Measurements from ENCODE around the gene PHETA1.
"Not testable (repeated sequence)": the region's sequence is repeated elsewhere in the genome, so short reads cannot be mapped to it uniquely, and the experiment has no call there.

PHETA1 gene

GRCh38 chr12:111343181-111343580 lies 25.7 kb downstream of the PHETA1 start:
- DNase-seq (no peak), ATAC-seq (ENCODE audit: insufficient read depth, low read depth) (no peak)
- Histone ChIP-seq H3K9me3 (ENCODE audit: insufficient read depth, low read length, severe bottlenecking) (peaks cover 8% of the 10 kb centered on the region), H2AFZ (ENCODE audit: low read depth, low read length) (no peak overlapping the region), H3K4me1 (ENCODE audit: insufficient read depth, low read length) (no peaks in the 10 kb centered on the region), H3K4me2 (ENCODE audit: insufficient read depth, low read length) (no peak overlapping the region), H3K79me2 (ENCODE audit: insufficient read depth, low read length) (no peaks in the 10 kb centered on the region), H3K4me3 (ENCODE audit: low read depth in 1 of 2, low read length in 2 of 2) (no peak overlapping the region), H4K20me1 (ENCODE audit: insufficient read depth, low read length) (no peaks in the 10 kb centered on the region), H3K27ac (ENCODE audit: low read length) (no peak overlapping the region), H3K9ac (ENCODE audit: low read depth, low read length) (no peak overlapping the region), H3K36me3 (ENCODE audit: insufficient read depth, low read length) (no peaks in the 10 kb centered on the region), H3K27me3 (ENCODE audit: insufficient read depth, low read length, poor library complexity) (no peaks in the 10 kb centered on the region)
- TF ChIP-seq EZH2 (IDR thresholded peaks at IDR 0.05; ENCODE audit: borderline replicate concordance, low read depth, low read length, severe bottlenecking) (no peak), CTCF (IDR thresholded peaks at IDR 0.05; ENCODE audit: borderline replicate concordance, extremely low read depth, low read length, poor library complexity, severe bottlenecking) (no peak)

- H3K9me3 ChIP-seq (ENCODE audit: insufficient read depth, low read length, severe bottlenecking) = no peaks in the 10 kb centered on the region
- TF ChIP-seq EZH2 (IDR thresholded peaks at IDR 0.05; ENCODE audit: borderline replicate concordance, low read depth, low read length, severe bottlenecking) = no peak
- TF ChIP-seq CTCF (IDR thresholded peaks at IDR 0.05; ENCODE audit: borderline replicate concordance, extremely low read depth, low read length, poor library complexity, severe bottlenecking) = no peak
Measured at GRCh38 chr12:111342376-111342775, 26.5 kb downstream of the PHETA1 start.

GRCh38 chr12:111341426-111342065 lies 27.3 kb downstream of the PHETA1 start:
- no peak overlapping the region for H3K4me3 ChIP-seq (ENCODE audit: low read depth in 1 of 2, low read length in 2 of 2)
- ATAC-seq (ENCODE audit: insufficient read depth, low read depth) (no peak), DNase-seq (no peak)
- H3K4me2 ChIP-seq (ENCODE audit: insufficient read depth, low read length) = no peak overlapping the region
- no peak overlapping the region for H2AFZ ChIP-seq (ENCODE audit: low read depth, low read length)
- no peak overlapping the region for H3K27ac ChIP-seq (ENCODE audit: low read length)
- H3K36me3 ChIP-seq (ENCODE audit: insufficient read depth, low read length) = no peaks in the 10 kb centered on the region
- H3K4me1 ChIP-seq (ENCODE audit: insufficient read depth, low read length) = no peaks in the 10 kb centered on the region
- H3K79me2 ChIP-seq (ENCODE audit: insufficient read depth, low read length) = no peaks in the 10 kb centered on the region
- H3K27me3 ChIP-seq (ENCODE audit: insufficient read depth, low read length, poor library complexity) = no peaks in the 10 kb centered on the region
- TF ChIP-seq CTCF (IDR thresholded peaks at IDR 0.05; ENCODE audit: borderline replicate concordance, extremely low read depth, low read length, poor library complexity, severe bottlenecking) (no peak), EZH2 (IDR thresholded peaks at IDR 0.05; ENCODE audit: borderline replicate concordance, low read depth, low read length, severe bottlenecking) (no peak)
- H3K9me3 ChIP-seq (ENCODE audit: insufficient read depth, low read length, severe bottlenecking) = no peaks in the 10 kb centered on the region
- no peaks in the 10 kb centered on the region for H4K20me1 ChIP-seq (ENCODE audit: insufficient read depth, low read length)
- H3K9ac ChIP-seq (ENCODE audit: low read depth, low read length) = no peak overlapping the region

More at GRCh38 chr12:111342376-111342775, 26.5 kb downstream of the PHETA1 start:
- no peaks in the 10 kb centered on the region for H3K36me3 ChIP-seq (ENCODE audit: insufficient read depth, low read length)
- no peak overlapping the region for H3K4me3 ChIP-seq (ENCODE audit: low read depth in 1 of 2, low read length in 2 of 2)
- no peak for DNase-seq
- no peak overlapping the region for H2AFZ ChIP-seq (ENCODE audit: low read depth, low read length)
- H3K27ac ChIP-seq (ENCODE audit: low read length) = no peak overlapping the region
- H3K9ac ChIP-seq (ENCODE audit: low read depth, low read length) = no peak overlapping the region
- H4K20me1 ChIP-seq (ENCODE audit: insufficient read depth, low read length) = no peaks in the 10 kb centered on the region
- H3K4me1 ChIP-seq (ENCODE audit: insufficient read depth, low read length) = no peaks in the 10 kb centered on the region
- H3K27me3 ChIP-seq (ENCODE audit: insufficient read depth, low read length, poor library complexity) = no peaks in the 10 kb centered on the region
- H3K4me2 ChIP-seq (ENCODE audit: insufficient read depth, low read length) = no peak overlapping the region
- ATAC-seq (ENCODE audit: insufficient read depth, low read depth) = no peak
- H3K79me2 ChIP-seq (ENCODE audit: insufficient read depth, low read length) = no peaks in the 10 kb centered on the region

GRCh38 chr12:111340680-111341079 lies 28.2 kb downstream of the PHETA1 start:
- not testable (repeated sequence) for H3K4me3 ChIP-seq (ENCODE audit: low read depth in 1 of 2, low read length in 2 of 2); H3K79me2 ChIP-seq (ENCODE audit: insufficient read depth, low read length); DNase-seq; H3K9ac ChIP-seq (ENCODE audit: low read depth, low read length); H3K4me1 ChIP-seq (ENCODE audit: insufficient read depth, low read length); H3K27me3 ChIP-seq (ENCODE audit: insufficient read depth, low read length, poor library complexity); H3K9me3 ChIP-seq (ENCODE audit: insufficient read depth, low read length, severe bottlenecking); H3K36me3 ChIP-seq (ENCODE audit: insufficient read depth, low read length); H4K20me1 ChIP-seq (ENCODE audit: insufficient read depth, low read length); H2AFZ ChIP-seq (ENCODE audit: low read depth, low read length); H3K4me2 ChIP-seq (ENCODE audit: insufficient read depth, low read length); H3K27ac ChIP-seq (ENCODE audit: low read length); ATAC-seq (ENCODE audit: insufficient read depth, low read depth)

Data from DND-41 (cell line).